Brain microvascular endothelial cell (primary cell): ENCODE results near the gene FTCDNL1.

Experiments
- DNase-seq: peaks from one replicate; pipeline ENCODE4 v3.0.0-alpha.2; 2020
- H3K27ac ChIP-seq: fragments of 250-450 bp; sonication (Bioruptor Pico); 2 replicates; pipeline ENCODE4 v1.5.1; 2020; ENCODE audit warnings: mild to moderate bottlenecking, moderate library complexity
- H3K27me3 ChIP-seq: fragments of 250-450 bp; sonication (Bioruptor Pico); replicated peaks from 2 replicates; pipeline ENCODE4 v1.5.1; 2020; ENCODE audit warnings: mild to moderate bottlenecking
- H3K36me3 ChIP-seq: fragments of 250-450 bp; sonication (Bioruptor Pico); replicated peaks from 2 replicates; pipeline ENCODE4 v1.5.1; 2020; ENCODE audit warnings: mild to moderate bottlenecking
- H3K4me3 ChIP-seq: 2 replicates; pipeline ENCODE4 v1.5.1; 2011; ENCODE audit warnings: low read depth, mild to moderate bottlenecking, control low read depth, low read length, moderate library complexity
- in situ Hi-C: cut with HindIII; loops from 2 replicates; pipeline ENCODE4 v1.10.0; 2017; ENCODE audit warnings: low sequenced_read_pairs, low pct_ligation_motif_present
- TF ChIP-seq, protein P1 (sequence below): IDR thresholded peaks from 2 replicates; pipeline ENCODE4 v1.5.1; 2011; ENCODE audit warnings: low read depth, mild to moderate bottlenecking, moderate library complexity, low read length, control low read depth, inconsistent platforms; ENCODE audit errors: missing control alignments

Gene FTCDNL1

DNA sequence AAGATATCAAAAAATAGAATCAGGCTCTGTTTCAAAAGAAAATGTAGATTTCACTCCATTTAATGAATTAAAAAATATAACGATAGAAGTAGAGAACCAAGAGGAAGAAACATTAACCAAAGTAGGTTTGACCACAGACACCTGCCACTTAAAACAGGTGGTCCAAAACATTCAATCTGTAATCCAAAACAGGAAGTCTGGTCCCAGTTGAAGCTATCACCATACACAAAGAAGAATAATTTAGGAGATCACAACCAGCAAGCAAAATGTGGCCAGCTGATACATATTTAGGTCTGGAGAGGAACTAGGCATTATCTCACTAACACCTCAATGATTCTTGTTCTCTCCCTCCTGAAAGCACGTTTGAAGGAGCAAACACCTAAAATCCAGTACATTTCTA is 73.1 kb downstream of the FTCDNL1 start:
- no peaks in the 10 kb centered on the region for H3K27me3 ChIP-seq
- in situ Hi-C loops: no loop called here
- no peak overlapping the region for H3K4me3 ChIP-seq
- no peak overlapping the region for H3K27ac ChIP-seq
- DNase-seq: no peak
- TF ChIP-seq, protein P1, sequence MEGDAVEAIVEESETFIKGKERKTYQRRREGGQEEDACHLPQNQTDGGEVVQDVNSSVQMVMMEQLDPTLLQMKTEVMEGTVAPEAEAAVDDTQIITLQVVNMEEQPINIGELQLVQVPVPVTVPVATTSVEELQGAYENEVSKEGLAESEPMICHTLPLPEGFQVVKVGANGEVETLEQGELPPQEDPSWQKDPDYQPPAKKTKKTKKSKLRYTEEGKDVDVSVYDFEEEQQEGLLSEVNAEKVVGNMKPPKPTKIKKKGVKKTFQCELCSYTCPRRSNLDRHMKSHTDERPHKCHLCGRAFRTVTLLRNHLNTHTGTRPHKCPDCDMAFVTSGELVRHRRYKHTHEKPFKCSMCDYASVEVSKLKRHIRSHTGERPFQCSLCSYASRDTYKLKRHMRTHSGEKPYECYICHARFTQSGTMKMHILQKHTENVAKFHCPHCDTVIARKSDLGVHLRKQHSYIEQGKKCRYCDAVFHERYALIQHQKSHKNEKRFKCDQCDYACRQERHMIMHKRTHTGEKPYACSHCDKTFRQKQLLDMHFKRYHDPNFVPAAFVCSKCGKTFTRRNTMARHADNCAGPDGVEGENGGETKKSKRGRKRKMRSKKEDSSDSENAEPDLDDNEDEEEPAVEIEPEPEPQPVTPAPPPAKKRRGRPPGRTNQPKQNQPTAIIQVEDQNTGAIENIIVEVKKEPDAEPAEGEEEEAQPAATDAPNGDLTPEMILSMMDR: no peak
- no peaks in the 10 kb centered on the region for H3K36me3 ChIP-seq

DNA sequence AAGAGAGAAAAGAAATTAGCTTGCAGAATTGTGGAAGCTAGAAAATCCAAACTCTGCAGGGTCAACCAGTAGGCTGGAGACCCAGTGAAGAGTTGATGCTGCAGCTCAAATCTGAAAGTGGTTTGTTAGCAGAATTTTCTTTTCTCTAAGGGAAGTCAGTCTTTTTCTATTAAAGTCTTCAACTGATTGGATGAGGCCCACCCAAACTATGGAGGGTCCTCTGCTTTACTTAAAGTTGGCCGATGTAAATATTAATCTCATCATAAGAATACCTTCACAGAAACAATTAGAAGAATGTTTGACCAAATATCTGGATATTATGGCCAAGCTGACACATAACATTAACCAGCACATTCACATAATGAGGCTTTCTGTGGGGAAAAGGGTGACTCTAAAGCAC is 73.7 kb downstream of the FTCDNL1 start:
- Histone ChIP-seq H3K27ac (no peak overlapping the region), H3K27me3 (no peaks in the 10 kb centered on the region), H3K36me3 (no peaks in the 10 kb centered on the region), H3K4me3 (no peak overlapping the region)
- TF ChIP-seq, protein P1: no peak
- no peak for DNase-seq
- in situ Hi-C loops: no loop called here

DNA sequence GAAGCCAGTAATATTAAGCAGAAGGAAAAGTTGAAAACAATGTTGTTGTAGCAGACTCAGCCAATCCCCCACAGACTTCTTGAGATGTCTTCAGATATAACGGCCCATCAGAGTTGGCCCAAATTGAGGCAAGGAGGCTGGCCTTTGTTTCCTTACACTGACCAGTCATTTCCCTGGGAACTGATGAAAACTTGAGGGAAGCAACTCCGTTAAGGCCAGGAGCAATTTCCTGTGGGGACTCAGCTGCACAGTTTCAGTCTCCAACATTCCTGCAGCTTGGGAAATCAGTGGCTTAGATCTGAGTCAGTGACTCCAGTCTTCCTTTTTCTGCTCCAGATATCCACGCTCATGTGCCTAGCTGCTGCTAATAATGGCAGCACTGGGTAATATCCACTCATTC is 75.7 kb downstream of the FTCDNL1 start:
- Histone ChIP-seq H3K36me3 (no peaks in the 10 kb centered on the region), H3K27ac (no peak overlapping the region), H3K27me3 (no peaks in the 10 kb centered on the region), H3K4me3 (no peak overlapping the region)
- in situ Hi-C loops: no loop called here
- TF ChIP-seq, protein P1: no peak
- DNase-seq: no peak

DNA sequence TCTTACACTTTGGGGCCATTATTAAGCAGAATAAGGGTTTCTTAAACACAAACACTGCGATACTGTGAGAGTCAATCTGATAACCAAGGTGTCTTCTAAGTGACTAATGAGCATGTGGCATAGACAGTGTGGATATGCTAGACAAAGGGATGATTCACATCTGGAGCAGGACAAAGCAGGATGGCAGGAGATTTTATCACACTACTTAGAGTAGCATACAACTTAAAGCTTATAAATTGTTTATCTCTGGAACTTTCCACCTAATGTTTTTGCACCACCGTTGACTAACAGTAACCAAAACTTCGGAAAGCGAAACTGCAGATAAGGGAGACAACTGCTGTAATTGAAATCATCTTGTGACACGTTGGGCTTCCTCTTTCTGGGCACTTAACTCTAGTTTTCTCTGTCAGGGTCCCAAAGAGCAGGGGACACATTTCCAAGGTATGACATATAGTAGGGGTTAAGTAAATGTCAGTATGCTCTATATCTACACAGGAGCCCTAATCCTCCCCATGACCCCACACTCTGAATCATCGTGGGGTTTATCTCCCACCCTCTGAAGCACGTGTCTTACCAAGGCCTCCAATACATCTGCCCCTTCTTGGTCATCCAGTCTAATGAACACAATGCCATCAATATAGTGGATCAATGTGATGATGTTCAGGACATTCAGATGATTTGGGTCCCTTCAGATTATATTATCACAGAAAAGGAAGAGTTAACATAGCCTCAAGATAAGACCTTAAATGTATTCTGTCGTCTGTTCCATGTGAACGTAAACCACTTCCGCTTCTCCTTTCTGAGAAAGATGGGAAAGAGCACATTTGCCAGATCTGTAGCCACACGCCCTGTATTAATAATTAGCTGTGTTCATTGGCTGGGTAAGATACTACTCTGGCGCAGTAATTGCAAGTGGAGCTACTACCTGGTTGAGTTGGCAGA is 78.7 kb downstream of the FTCDNL1 start:
- Histone ChIP-seq H3K36me3 (no peaks in the 10 kb centered on the region), H3K4me3 (no peak overlapping the region), H3K27me3 (no peaks in the 10 kb centered on the region), H3K27ac (no peak overlapping the region)
- no peak for DNase-seq
- in situ Hi-C loops: no loop called here
- TF ChIP-seq, protein P1: no peak

DNA sequence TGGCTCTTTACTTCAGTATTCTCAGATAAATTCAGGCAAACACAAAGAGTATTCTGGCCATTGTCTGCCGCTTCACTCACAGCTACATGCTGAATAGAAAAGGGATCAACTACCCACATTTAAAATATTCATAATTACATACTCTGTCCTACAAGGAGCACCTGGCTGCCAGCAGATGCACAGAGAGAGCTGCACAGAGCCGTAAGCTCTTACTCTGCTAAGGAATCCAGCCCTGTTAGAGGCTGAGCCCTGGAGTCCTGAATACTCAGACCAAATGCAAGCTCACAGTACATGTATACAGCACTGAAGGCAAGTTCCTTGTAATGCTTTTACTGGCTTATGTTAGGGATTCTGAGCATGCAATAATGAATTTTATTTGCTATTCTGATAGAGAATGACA is 80.3 kb downstream of the FTCDNL1 start:
- DNase-seq: no peak
- TF ChIP-seq, protein P1: no peak
- Histone ChIP-seq H3K27me3 (no peaks in the 10 kb centered on the region), H3K36me3 (no peaks in the 10 kb centered on the region), H3K27ac (no peak overlapping the region), H3K4me3 (no peak overlapping the region)
- in situ Hi-C loops: no loop called here
